ENCODE data around the gene SLC9A9.

DNA sequence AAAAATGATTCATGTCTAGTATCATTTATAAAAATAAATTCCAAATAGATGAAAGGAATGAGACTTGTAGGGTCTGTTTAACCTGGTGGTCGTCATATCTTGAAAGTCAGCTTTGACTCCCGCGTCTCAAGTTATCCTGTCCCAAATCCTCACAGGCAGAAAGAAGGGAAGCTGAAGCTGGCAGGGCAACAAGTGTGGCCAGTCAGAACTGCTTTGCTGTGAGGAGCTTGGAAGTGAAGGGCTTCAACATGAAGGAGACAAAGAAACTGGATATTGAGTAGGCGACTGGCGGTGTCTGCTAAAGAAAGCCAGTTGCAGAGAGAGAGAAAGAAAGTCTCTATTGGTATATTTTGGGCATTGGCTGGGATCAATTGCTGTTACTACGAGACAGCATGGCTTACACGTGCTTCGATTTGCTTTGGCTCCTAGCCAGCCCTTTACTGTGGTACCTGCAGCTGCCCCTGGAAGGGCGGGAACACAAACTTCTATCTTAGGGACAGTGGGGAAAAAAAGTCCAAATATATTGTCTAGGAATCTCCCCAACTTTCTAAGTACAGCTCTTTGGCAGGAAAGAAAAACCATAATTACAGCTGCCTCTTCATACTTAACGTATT lies 621.5 kb downstream of the SLC9A9 start:
- TF ChIP-seq, protein P1, sequence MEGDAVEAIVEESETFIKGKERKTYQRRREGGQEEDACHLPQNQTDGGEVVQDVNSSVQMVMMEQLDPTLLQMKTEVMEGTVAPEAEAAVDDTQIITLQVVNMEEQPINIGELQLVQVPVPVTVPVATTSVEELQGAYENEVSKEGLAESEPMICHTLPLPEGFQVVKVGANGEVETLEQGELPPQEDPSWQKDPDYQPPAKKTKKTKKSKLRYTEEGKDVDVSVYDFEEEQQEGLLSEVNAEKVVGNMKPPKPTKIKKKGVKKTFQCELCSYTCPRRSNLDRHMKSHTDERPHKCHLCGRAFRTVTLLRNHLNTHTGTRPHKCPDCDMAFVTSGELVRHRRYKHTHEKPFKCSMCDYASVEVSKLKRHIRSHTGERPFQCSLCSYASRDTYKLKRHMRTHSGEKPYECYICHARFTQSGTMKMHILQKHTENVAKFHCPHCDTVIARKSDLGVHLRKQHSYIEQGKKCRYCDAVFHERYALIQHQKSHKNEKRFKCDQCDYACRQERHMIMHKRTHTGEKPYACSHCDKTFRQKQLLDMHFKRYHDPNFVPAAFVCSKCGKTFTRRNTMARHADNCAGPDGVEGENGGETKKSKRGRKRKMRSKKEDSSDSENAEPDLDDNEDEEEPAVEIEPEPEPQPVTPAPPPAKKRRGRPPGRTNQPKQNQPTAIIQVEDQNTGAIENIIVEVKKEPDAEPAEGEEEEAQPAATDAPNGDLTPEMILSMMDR (IDR thresholded peaks at IDR 0.05 in 8 of 11, conservative IDR thresholded peaks at IDR 0.05 in 3 of 11) = no peak
- no peak for TF ChIP-seq POLR2A (IDR thresholded peaks at IDR 0.05)
